ENCODE results near the gene MAP4K5. TPM values are rescaled to one million over a fixed set of nuclear protein-coding genes. Genes with fewer than 3 reads are reported as not detected.
A peak's percentile ranks its signal among the peaks of the same experiment; 100 is the strongest.

The MAP4K5 gene
- total and polyA plus RNA-seq, 8 donors, result 46.4 to 71.8 (median 62.6) TPM

- Histone ChIP-seq H3K36me3 (no peaks in the 10 kb centered on the region), H3K9me3 (no peaks in the 10 kb centered on the region), H3K4me1 (no peaks in the 10 kb centered on the region), H3K27ac (no peak overlapping the region), H3K27me3 (no peaks in the 10 kb centered on the region), H3K4me3 (no peak overlapping the region)
- intact Hi-C loops (cut with DNase I), result no loop called here
- DNase-seq, result no peak
- no peak for TF ChIP-seq CTCF (IDR thresholded peaks at IDR 0.05)
- ATAC-seq, result no peak
These were observed 125.1 kb downstream of the MAP4K5 start for GRCh38 chr14:50407111-50407812.

- Histone ChIP-seq H3K36me3 (no peaks in the 10 kb centered on the region), H3K27ac (peak overlapping the region in 1 of 2 donors; percentile 15), H3K4me3 (no peak overlapping the region), H3K4me1 (no peaks in the 10 kb centered on the region), H3K9me3 (no peaks in the 10 kb centered on the region), H3K27me3 (no peaks in the 10 kb centered on the region)
- intact Hi-C loops (cut with DNase I), result no loop called here
- ATAC-seq (peak; percentile 17), DNase-seq (peak in 2 of 4 donors; percentile 82 to 89)
- no peak for TF ChIP-seq CTCF (IDR thresholded peaks at IDR 0.05)
These were observed 128.9 kb downstream of the MAP4K5 start for GRCh38 chr14:50403419-50403818.

- no peak for TF ChIP-seq CTCF (IDR thresholded peaks at IDR 0.05)
These were observed 129.4 kb downstream of the MAP4K5 start for GRCh38 chr14:50402965-50403364.

GRCh38 chr14:50400461-50400860 is 131.9 kb downstream of the MAP4K5 start:
- Histone ChIP-seq H3K9me3 (no peaks in the 10 kb centered on the region), H3K27me3 (peaks cover 0 to 5% of the 10 kb centered on the region in 2 donors), H3K36me3 (no peaks in the 10 kb centered on the region), H3K27ac (no peak overlapping the region), H3K4me1 (peaks cover 0 to 15% of the 10 kb centered on the region in 2 donors), H3K4me3 (no peak overlapping the region)
- DNase-seq (no peak), ATAC-seq (no peak)
- intact Hi-C loops (cut with DNase I), result no loop called here
- no peak for TF ChIP-seq CTCF (IDR thresholded peaks at IDR 0.05)

More at GRCh38 chr14:50402965-50403364, 129.4 kb downstream of the MAP4K5 start:
- H3K4me3 ChIP-seq, result no peak overlapping the region
- no peaks in the 10 kb centered on the region for H3K4me1 ChIP-seq
- no peak for DNase-seq
- no peaks in the 10 kb centered on the region for H3K36me3 ChIP-seq
- no peak overlapping the region for H3K27ac ChIP-seq
- intact Hi-C loops (cut with DNase I), result no loop called here
- H3K27me3 ChIP-seq, result no peaks in the 10 kb centered on the region
- no peaks in the 10 kb centered on the region for H3K9me3 ChIP-seq
- ATAC-seq, result peak; percentile 18

GRCh38 chr14:50399251-50400032 is 132.9 kb downstream of the MAP4K5 start:
- no peak overlapping the region for H3K27ac ChIP-seq
- intact Hi-C loops (cut with DNase I), result no loop called here

More at GRCh38 chr14:50399251-50400032, 132.9 kb downstream of the MAP4K5 start:
- ATAC-seq (no peak), DNase-seq (no peak)
- TF ChIP-seq CTCF (IDR thresholded peaks at IDR 0.05), result no peak
- H3K4me1 ChIP-seq, result peaks cover 0 to 23% of the 10 kb centered on the region in 2 donors
- H3K27me3 ChIP-seq, result peaks cover 0 to 6% of the 10 kb centered on the region in 2 donors
- no peaks in the 10 kb centered on the region for H3K9me3 ChIP-seq
- H3K4me3 ChIP-seq, result no peak overlapping the region
- no peaks in the 10 kb centered on the region for H3K36me3 ChIP-seq

Data from left lung (tissue), 10 donors.